Endothelial cell of umbilical vein (primary cell): ENCODE measurements around the gene DENND4C.

Source experiments
- CTCF ChIP-seq, 2 donors: IDR thresholded peaks; 1 replicate in 1 of 2; 2 replicates in 1 of 2; pipeline ENCODE4 v1.5.1; 2011; ENCODE audit warnings: low read length in 2 of 2, mild to moderate bottlenecking in 2 of 2, moderate library complexity in 2 of 2, control low read depth in 1 of 2, inconsistent platforms in 1 of 2, low read depth in 1 of 2; ENCODE audit not compliant: insufficient read depth in 1 of 2; ENCODE audit errors: extremely low read depth in 1 of 2
- EZH2 ChIP-seq: IDR thresholded peaks from 2 replicates; pipeline ENCODE4 v1.6.1; 2012; ENCODE audit warnings: borderline replicate concordance, low read depth, mild to moderate bottlenecking, moderate library complexity, low read length, inconsistent platforms; ENCODE audit not compliant: severe bottlenecking
- FOS ChIP-seq: IDR thresholded peaks from 2 replicates; pipeline ENCODE4 v1.6.1; 2011; ENCODE audit warnings: mild to moderate bottlenecking, low read length, moderate library complexity, borderline replicate concordance; ENCODE audit not compliant: insufficient read depth
- GATA2 ChIP-seq: IDR thresholded peaks from 2 replicates; pipeline ENCODE4 v1.7.0; 2011; ENCODE audit warnings: low read depth, mild to moderate bottlenecking, moderate library complexity, mixed read lengths, low read length; ENCODE audit not compliant: insufficient read length, insufficient read depth
- JUN ChIP-seq: IDR thresholded peaks from 2 replicates; pipeline ENCODE4 v1.6.1; 2011; ENCODE audit warnings: borderline replicate concordance, low read depth; ENCODE audit not compliant: insufficient read length, insufficient read depth
- MYC ChIP-seq: IDR thresholded peaks from one replicate; pipeline ENCODE4 v1.6.1; 2011; ENCODE audit warnings: mild to moderate bottlenecking, low read depth, low read length
- POLR2A ChIP-seq: IDR thresholded peaks from 2 replicates; pipeline ENCODE4 v1.6.1; 2012; ENCODE audit warnings: low read depth, mild to moderate bottlenecking, control low read depth, low read length
- POLR2AphosphoS5 ChIP-seq: IDR thresholded peaks from 2 replicates; pipeline ENCODE4 v1.6.1; 2012; ENCODE audit warnings: low read depth, mild to moderate bottlenecking, control low read depth, low read length, moderate library complexity; ENCODE audit not compliant: insufficient read depth
- TF ChIP-seq, protein P1 (sequence below): IDR thresholded peaks from 2 replicates; pipeline ENCODE4 v1.6.1; 2011; ENCODE audit not compliant: insufficient read depth, insufficient read length

GRCh38 chr9:19224563-19224962, 5.9 kb upstream of the DENND4C start:
- TF ChIP-seq CTCF (IDR thresholded peaks at IDR 0.05; ENCODE audit: extremely low read depth in 1 of 2, insufficient read depth in 1 of 2, low read depth in 1 of 2, low read length in 2 of 2) = no peak
- TF ChIP-seq POLR2AphosphoS5 = no peak
- TF ChIP-seq POLR2A = no peak
- no peak for TF ChIP-seq EZH2
- TF ChIP-seq, protein P1, sequence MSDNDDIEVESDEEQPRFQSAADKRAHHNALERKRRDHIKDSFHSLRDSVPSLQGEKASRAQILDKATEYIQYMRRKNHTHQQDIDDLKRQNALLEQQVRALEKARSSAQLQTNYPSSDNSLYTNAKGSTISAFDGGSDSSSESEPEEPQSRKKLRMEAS = no peak
- TF ChIP-seq JUN = no peak
- TF ChIP-seq GATA2 = no peak
- TF ChIP-seq MYC = no peak
- TF ChIP-seq FOS = no peak
